OCI-LY1 (cell line): ENCODE measurements around the gene RNF212.

Experiments
- CTCF ChIP-seq: fragments of 200-600 bp; sonication (generic), shearing (Covaris generic); IDR thresholded peaks from 2 replicates; pipeline ENCODE4 v1.5.1; 2017; ENCODE audit warnings: mild to moderate bottlenecking, antibody characterized with exemption, low read length, moderate library complexity, mixed read lengths
- EZH2 ChIP-seq: fragments of 200-600 bp; sonication (generic), shearing (Covaris generic); IDR thresholded peaks from 2 replicates; pipeline ENCODE4 v1.8.0; 2017; ENCODE audit warnings: borderline replicate concordance, mixed run types, mild to moderate bottlenecking, antibody characterized with exemption, low read length, moderate library complexity, mixed read lengths

GRCh38 chr4:1043651-1044468, 69.5 kb downstream of the RNF212 start:
- TF ChIP-seq CTCF (no peak), EZH2 (no peak)
